K562 (cell line): Measurements from ENCODE around the gene SUSD3. TPM values are rescaled to one million over a fixed set of nuclear protein-coding genes. Genes with fewer than 3 reads are reported as not detected.

Experiments used
- CBX5 ChIP-seq: IDR thresholded peaks from 2 replicates; pipeline ENCODE4 v1.6.1; 2014; ENCODE audit warnings: low read depth, borderline replicate concordance
- CHCHD3 ChIP-seq: fragments of 250-450 bp; sonication (Bioruptor Pico); IDR thresholded peaks from 2 replicates; pipeline ENCODE4 v2.1.2; 2022; ENCODE audit warnings: mild to moderate bottlenecking
- CXXC5 ChIP-seq: fragments of 250-450 bp; sonication (Bioruptor Pico); IDR thresholded peaks from 2 replicates; pipeline ENCODE4 v1.8.0; 2022; ENCODE audit warnings: inconsistent platforms, mild to moderate bottlenecking, moderate library complexity
- FOXJ3 ChIP-seq: sonication (generic); formaldehyde crosslinking; IDR thresholded peaks from 2 replicates; pipeline ENCODE4 v1.4.0; 2020; ENCODE audit warnings: mild to moderate bottlenecking, missing genetic modification reagents
- NONO ChIP-seq, 2 experiments: fragments of 200-400 bp in 1 of 2; fragments of 450-650 bp in 1 of 2; formaldehyde crosslinking in 1 of 2; IDR thresholded peaks; 2 replicates each; pipeline ENCODE4 v1.6.1; 2017; ENCODE audit warnings: low read depth in 2 of 2, mild to moderate bottlenecking in 2 of 2, moderate library complexity in 2 of 2, low read length in 1 of 2
- OTX1 ChIP-seq: fragments of 450-650 bp; formaldehyde crosslinking; IDR thresholded peaks from 2 replicates; pipeline ENCODE4 v1.4.0; 2022; ENCODE audit warnings: mild to moderate bottlenecking
- SMARCB1 ChIP-seq: IDR thresholded peaks from 2 replicates; pipeline ENCODE4 v1.6.1; 2011; ENCODE audit warnings: improper control_type of control experiment, low read depth; ENCODE audit not compliant: insufficient read length
- SRSF3 ChIP-seq: fragments of 200-400 bp; formaldehyde crosslinking; IDR thresholded peaks from 2 replicates; pipeline ENCODE4 v1.6.1; 2016; ENCODE audit warnings: mild to moderate bottlenecking, low read length, moderate library complexity; ENCODE audit not compliant: insufficient read depth
- TCFL5 ChIP-seq: fragments of 250-450 bp; sonication (Bioruptor Pico); conservative IDR thresholded peaks from 2 replicates; pipeline ENCODE4 v1.6.1; 2021; ENCODE audit warnings: mild to moderate bottlenecking, moderate library complexity, matching md5 sums
- WHSC1 ChIP-seq: IDR thresholded peaks from one replicate; pipeline ENCODE4 v1.6.1; 2012; ENCODE audit warnings: low read length, control low read depth, inconsistent platforms
- ZNF24 ChIP-seq: fragments of 450-650 bp; IDR thresholded peaks from 2 replicates; pipeline ENCODE4 v1.6.1; 2016
- ZNF3 ChIP-seq: fragments of 250-450 bp; sonication (Bioruptor Pico); IDR thresholded peaks from 2 replicates; pipeline ENCODE4 v1.5.0; 2021; ENCODE audit warnings: mild to moderate bottlenecking, moderate library complexity
- ZNF311 ChIP-seq: fragments of 250-450 bp; sonication (Bioruptor Pico); IDR thresholded peaks from 2 replicates; pipeline ENCODE4 v1.4.0; 2020; ENCODE audit warnings: mild to moderate bottlenecking, moderate library complexity
- ZNF584 ChIP-seq: fragments of 200-800 bp; sonication (Bioruptor generic); IDR thresholded peaks from 2 replicates; pipeline ENCODE4 v1.6.1; 2016; ENCODE audit warnings: low read depth, mild to moderate bottlenecking, missing genetic modification characterization, missing compliant biosample characterization
- polyA plus RNA-seq, 8 experiments: library from polyadenylated mRNA; depleted of rRNA in 4 of 8; stranded (reverse) in 5 of 8; unstranded in 3 of 8; fragments of >200 nt; fragmentation: Nextera tagmentation in 2 of 8; fragmentation: Illumina TruSeq in 1 of 8; extraction: Ambion mirVana in 2 of 8; extraction: Trizol in 1 of 8; gene quantifications; 2 replicates each; pipeline versions ENCODE4 v1.2.1 to v1.2.3, GENCODE V29; 2011 to 2014; ENCODE audit warnings: inconsistent platforms in 1 of 8, missing spikeins in 1 of 8
- total RNA-seq, 7 experiments: library from RNA; depleted of rRNA in 6 of 7; stranded (reverse); fragments of >200 nt in 6 of 7; fragmentation: Illumina TruSeq in 2 of 7; extraction: Trizol in 2 of 7; gene quantifications; 2 replicates each; pipeline versions ENCODE4 v1.2.1 to v1.2.3, GENCODE V29; 2011 to 2021; ENCODE audit warnings: low replicate concordance in 1 of 7
- TF ChIP-seq, protein P1 (sequence below): fragments of 450-650 bp; IDR thresholded peaks from 2 replicates; pipeline ENCODE4 v1.6.1; 2016; ENCODE audit warnings: missing biosample characterization, missing genetic modification characterization
- TF ChIP-seq, protein P2 (sequence below), 2 experiments: fragments of 450-650 bp in 1 of 2; sonication (generic) in 1 of 2; formaldehyde crosslinking in 1 of 2; IDR thresholded peaks; 2 replicates each; pipeline versions ENCODE4 v1.7.1 to v1.9.0; 2016 to 2022; ENCODE audit warnings: inconsistent platforms in 1 of 2, mild to moderate bottlenecking in 1 of 2, missing genetic modification reagents in 1 of 2
- TF ChIP-seq, protein P3 (sequence below): fragments of 250-450 bp; sonication (Bioruptor Pico); IDR thresholded peaks from 2 replicates; pipeline ENCODE4 v1.8.0; 2022; ENCODE audit warnings: moderate library complexity, mild to moderate bottlenecking, inconsistent platforms

The SUSD3 gene
- total and polyA plus RNA-seq, 9 of the 15 experiments (the other 6 are each of a cell fraction or from before 2014, with no cell fraction given) = 1.3 to 21.7 (median 11.4) TPM

DNA sequence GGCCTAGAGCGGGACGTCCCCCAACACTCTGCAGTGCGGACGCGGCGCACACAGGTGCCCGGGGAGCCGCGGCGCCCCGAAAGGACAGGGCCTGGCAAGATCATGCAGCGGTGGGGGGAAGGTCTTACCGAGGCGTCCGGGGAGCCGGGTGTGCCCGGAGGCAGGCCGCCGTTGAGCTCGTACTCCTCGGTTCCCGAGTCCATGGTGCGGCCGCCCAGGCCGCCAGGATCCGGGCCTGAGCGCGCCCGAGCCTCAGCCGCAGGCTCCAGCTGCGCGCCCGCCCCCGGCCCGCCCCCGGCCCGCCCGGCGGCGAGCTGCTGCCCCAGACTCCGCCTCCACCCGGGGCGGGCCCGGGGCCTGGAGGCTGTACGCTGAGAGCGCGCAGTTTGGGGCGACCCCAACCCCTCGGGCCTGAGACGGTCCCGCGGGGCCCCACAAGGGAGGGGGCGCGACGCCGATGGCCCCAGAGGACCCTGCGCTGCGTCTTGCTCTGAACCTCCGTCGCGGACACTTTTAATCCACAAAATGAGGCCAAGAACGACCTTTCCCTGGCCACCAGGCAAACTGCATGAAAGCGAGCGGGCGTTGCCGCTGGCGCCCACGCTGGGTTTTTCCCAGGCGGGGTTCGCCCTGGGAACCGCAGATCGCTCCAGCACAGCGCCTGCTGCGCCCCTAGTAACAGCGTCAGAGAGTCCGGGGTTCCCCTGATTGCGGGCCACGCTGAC is 75.7 kb downstream of the SUSD3 start, which contains the start of gene NINJ1 (continued):
- TF ChIP-seq, protein P1, sequence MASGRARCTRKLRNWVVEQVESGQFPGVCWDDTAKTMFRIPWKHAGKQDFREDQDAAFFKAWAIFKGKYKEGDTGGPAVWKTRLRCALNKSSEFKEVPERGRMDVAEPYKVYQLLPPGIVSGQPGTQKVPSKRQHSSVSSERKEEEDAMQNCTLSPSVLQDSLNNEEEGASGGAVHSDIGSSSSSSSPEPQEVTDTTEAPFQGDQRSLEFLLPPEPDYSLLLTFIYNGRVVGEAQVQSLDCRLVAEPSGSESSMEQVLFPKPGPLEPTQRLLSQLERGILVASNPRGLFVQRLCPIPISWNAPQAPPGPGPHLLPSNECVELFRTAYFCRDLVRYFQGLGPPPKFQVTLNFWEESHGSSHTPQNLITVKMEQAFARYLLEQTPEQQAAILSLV (tag) = no peak
- TF ChIP-seq WHSC1 (no peak), FOXJ3 (no peak), CBX5 (no peak), OTX1 (CRISPR knock-in tag) (no peak), ZNF311 (CRISPR knock-in tag) (no peak), SMARCB1 (no peak), CXXC5 (CRISPR knock-in tag) (peak; percentile 22), ZNF24 (no peak), SRSF3 (no peak), NONO (IDR thresholded peaks at IDR 0.05; ENCODE audit: low read depth in 2 of 2, low read length in 1 of 2) (0 out of 4 replicates have a peak, but pooled peaks of 1 of the 2 experiments have one; percentile 16), ZNF3 (no peak), TCFL5 (CRISPR knock-in tag) (no peak), CHCHD3 (no peak), ZNF584 (no peak)
- TF ChIP-seq, protein P2, sequence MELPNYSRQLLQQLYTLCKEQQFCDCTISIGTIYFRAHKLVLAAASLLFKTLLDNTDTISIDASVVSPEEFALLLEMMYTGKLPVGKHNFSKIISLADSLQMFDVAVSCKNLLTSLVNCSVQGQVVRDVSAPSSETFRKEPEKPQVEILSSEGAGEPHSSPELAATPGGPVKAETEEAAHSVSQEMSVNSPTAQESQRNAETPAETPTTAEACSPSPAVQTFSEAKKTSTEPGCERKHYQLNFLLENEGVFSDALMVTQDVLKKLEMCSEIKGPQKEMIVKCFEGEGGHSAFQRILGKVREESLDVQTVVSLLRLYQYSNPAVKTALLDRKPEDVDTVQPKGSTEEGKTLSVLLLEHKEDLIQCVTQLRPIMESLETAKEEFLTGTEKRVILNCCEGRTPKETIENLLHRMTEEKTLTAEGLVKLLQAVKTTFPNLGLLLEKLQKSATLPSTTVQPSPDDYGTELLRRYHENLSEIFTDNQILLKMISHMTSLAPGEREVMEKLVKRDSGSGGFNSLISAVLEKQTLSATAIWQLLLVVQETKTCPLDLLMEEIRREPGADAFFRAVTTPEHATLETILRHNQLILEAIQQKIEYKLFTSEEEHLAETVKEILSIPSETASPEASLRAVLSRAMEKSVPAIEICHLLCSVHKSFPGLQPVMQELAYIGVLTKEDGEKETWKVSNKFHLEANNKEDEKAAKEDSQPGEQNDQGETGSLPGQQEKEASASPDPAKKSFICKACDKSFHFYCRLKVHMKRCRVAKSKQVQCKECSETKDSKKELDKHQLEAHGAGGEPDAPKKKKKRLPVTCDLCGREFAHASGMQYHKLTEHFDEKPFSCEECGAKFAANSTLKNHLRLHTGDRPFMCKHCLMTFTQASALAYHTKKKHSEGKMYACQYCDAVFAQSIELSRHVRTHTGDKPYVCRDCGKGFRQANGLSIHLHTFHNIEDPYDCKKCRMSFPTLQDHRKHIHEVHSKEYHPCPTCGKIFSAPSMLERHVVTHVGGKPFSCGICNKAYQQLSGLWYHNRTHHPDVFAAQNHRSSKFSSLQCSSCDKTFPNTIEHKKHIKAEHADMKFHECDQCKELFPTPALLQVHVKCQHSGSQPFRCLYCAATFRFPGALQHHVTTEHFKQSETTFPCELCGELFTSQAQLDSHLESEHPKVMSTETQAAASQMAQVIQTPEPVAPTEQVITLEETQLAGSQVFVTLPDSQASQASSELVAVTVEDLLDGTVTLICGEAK (IDR thresholded peaks at IDR 0.05) = 0 out of 2 replicates have a peak, but pooled peaks have one; percentile 16
- TF ChIP-seq, protein P2 (CRISPR knock-in tag; IDR thresholded peaks at IDR 0.05) = no peak
- TF ChIP-seq, protein P3, sequence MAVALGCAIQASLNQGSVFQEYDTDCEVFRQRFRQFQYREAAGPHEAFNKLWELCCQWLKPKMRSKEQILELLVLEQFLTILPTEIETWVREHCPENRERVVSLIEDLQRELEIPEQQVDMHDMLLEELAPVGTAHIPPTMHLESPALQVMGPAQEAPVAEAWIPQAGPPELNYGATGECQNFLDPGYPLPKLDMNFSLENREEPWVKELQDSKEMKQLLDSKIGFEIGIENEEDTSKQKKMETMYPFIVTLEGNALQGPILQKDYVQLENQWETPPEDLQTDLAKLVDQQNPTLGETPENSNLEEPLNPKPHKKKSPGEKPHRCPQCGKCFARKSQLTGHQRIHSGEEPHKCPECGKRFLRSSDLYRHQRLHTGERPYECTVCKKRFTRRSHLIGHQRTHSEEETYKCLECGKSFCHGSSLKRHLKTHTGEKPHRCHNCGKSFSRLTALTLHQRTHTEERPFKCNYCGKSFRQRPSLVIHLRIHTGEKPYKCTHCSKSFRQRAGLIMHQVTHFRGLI (CRISPR knock-in tag) = no peak
